ENCODE results near the gene YPEL3. TPM values are rescaled to one million over a fixed set of nuclear protein-coding genes. Genes with fewer than 3 reads are reported as not detected.

Gene YPEL3
- total and polyA plus RNA-seq, 2 of the 8 experiments (the other 6 are each of a cell fraction or from before 2014, with no cell fraction given) = 40.3 to 53.3 TPM

DNA sequence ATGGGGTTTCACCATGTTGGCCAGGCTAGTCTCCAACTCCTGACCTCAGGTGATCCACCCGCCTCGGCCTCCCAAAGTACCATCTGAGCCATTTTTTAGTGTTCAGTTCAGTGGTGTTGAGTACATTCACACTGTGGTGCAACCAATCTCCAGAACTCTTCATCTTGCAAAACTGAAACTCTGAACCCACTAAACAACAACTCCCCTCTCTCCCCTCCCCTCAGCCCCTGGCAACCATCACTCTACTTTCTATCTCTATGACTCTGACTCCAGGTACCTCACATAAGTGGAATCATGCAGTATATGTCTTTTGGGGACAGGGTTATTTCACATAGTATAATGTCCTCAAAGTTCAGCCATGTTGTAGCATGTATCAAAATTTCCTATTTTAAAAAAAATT lies 45.7 kb upstream of the YPEL3 start:
- Histone ChIP-seq H4K20me1 (replicated peaks in 1 of 2; ENCODE audit: control insufficient read depth in 1 of 2, insufficient read depth in 2 of 2, low read length in 2 of 2) (no peaks in the 10 kb centered on the region), H2BK120ac (replicated peaks; ENCODE audit: low read depth, low read length) (no peak overlapping the region), H2BK12ac (ENCODE audit: low read depth, low read length) (no peak overlapping the region), H3K9ac (replicated peaks in 1 of 4; ENCODE audit: extremely low read depth in 1 of 4, low read depth in 3 of 4, low read length in 3 of 4) (no peak overlapping the region), H4K5ac (ENCODE audit: insufficient read length, low read depth, low read length) (no peak overlapping the region), H3K27me3 (replicated peaks in 1 of 4; ENCODE audit: control insufficient read depth in 3 of 4, extremely low read depth in 1 of 4, insufficient read depth in 3 of 4, low read length in 3 of 4) (no peaks in the 10 kb centered on the region), H4K8ac (ENCODE audit: extremely low read depth, insufficient read depth, low read length) (no peak overlapping the region), H3K36me3 (ENCODE audit: control insufficient read depth in 2 of 4, insufficient read depth in 4 of 4, low read length in 3 of 4) (no peaks in the 10 kb centered on the region), H2BK20ac (ENCODE audit: low read length) (no peak overlapping the region), H2BK15ac (ENCODE audit: low read length) (no peak overlapping the region), H3K23me2 (ENCODE audit: low read depth, low read length) (no peaks in the 10 kb centered on the region), H3K4me1 (replicated peaks in 1 of 4; ENCODE audit: control insufficient read depth in 3 of 4, insufficient read depth in 4 of 4, low read length in 3 of 4) (no peaks in the 10 kb centered on the region), H4K91ac (replicated peaks; ENCODE audit: insufficient read length, low read length) (no peak overlapping the region), H3K4ac (replicated peaks; ENCODE audit: insufficient read length, low read depth, low read length) (no peak overlapping the region), H3K79me2 (ENCODE audit: control insufficient read depth in 1 of 2, insufficient read depth in 2 of 2, low read length in 2 of 2) (no peaks in the 10 kb centered on the region), H3K56ac (replicated peaks; ENCODE audit: insufficient read length, low read depth, low read length) (no peak overlapping the region), H3K14ac (ENCODE audit: insufficient read length) (no peak overlapping the region), H3K4me3 (ENCODE audit: extremely low read depth in 1 of 4, insufficient read depth in 2 of 4, low read depth in 3 of 4, low read length in 4 of 4) (no peak overlapping the region), H3K4me2 (ENCODE audit: insufficient read depth in 1 of 2, low read depth in 2 of 2, low read length in 2 of 2) (no peak overlapping the region), H2BK5ac (ENCODE audit: low read depth, low read length) (no peak overlapping the region), H3K18ac (ENCODE audit: extremely low read depth, low read length) (no peak overlapping the region), H3K9me3 (ENCODE audit: insufficient read depth in 2 of 2, low read depth in 1 of 2, low read length in 1 of 2) (no peaks in the 10 kb centered on the region), H2AK5ac (ENCODE audit: low read depth, low read length) (no peak overlapping the region), H3K27ac (ENCODE audit: low read depth, low read length) (no peak overlapping the region), H3K23ac (ENCODE audit: insufficient read length) (no peak overlapping the region), H3K79me1 (ENCODE audit: low read depth, low read length) (no peaks in the 10 kb centered on the region), H2AFZ (ENCODE audit: low read length) (no peak overlapping the region)
- 87% methylated on average over 2 of the region's 2 CpGs; no CpG with 5 or more reads in 1 of the 2 experiments for WGBS, 2 experiments (ENCODE audit: extremely low coverage in 1 of 2, insufficient coverage in 1 of 2, insufficient read length in 1 of 2, insufficient replicate concordance in 2 of 2, low coverage in 1 of 2, low lambda C conversion rate in 2 of 2, missing lambda C conversion rate in 1 of 2)
- POLR2A ChIA-PET (ENCODE audit: partially characterized antibody) = no interaction called here
- no peak for DNase-seq (ENCODE audit: low read depth in 1 of 2, low spot score in 2 of 2)
- FAIRE-seq = no peak
- TF ChIP-seq POLR2A (IDR thresholded peaks at IDR 0.05; ENCODE audit: control extremely low read depth in 1 of 2, low read depth in 2 of 2, low read length in 2 of 2) = no peak
- CTCF ChIA-PET (ENCODE audit: partially characterized antibody) = interaction anchor here (1.7 kb wide), 1 partner anchor 46 kb away, joined by 5 read pairs; no protein-coding TSS in a partner anchor
